B cell (primary cell): Measurements from ENCODE around the gene SOCS4. TPM values are rescaled to one million over a fixed set of nuclear protein-coding genes. Genes with fewer than 3 reads are reported as not detected.

Experiments used
- ATAC-seq: fragments of 200-7000 bp; cut with Tn5 transposase; one replicate; pipeline ENCODE4 v1.10.0; 2021; ENCODE audit warnings: low read depth, mild to moderate bottlenecking, moderate number of reproducible peaks, moderate library complexity
- CTCF ChIA-PET: fragments of 350-600 bp; sonication (Branson Sonifier 250); formaldehyde crosslinking; loops from one replicate; lab custom pipeline; 2021; ENCODE audit warnings: antibody characterized with exemption, inconsistent platforms; lab: Charles Lee
- POLR2A ChIA-PET: fragments of 350-600 bp; sonication (Branson Sonifier 250); formaldehyde crosslinking; loops from one replicate; lab custom pipeline; 2021; ENCODE audit warnings: antibody characterized with exemption; lab: Charles Lee
- DNase-seq: peaks from one replicate; pipeline ENCODE4 v3.0.0; 2013
- H2AFZ ChIP-seq: 2 replicates; pipeline ENCODE4 v1.6.1; 2012; ENCODE audit warnings: mild to moderate bottlenecking, low read depth, low read length; ENCODE audit not compliant: insufficient read depth, poor library complexity, severe bottlenecking
- H3K27ac ChIP-seq, 2 donors: 1 replicate in 1 of 2; 2 replicates in 1 of 2; pipeline ENCODE4 v1.5.1; 2012 to 2013; ENCODE audit warnings: low read length in 2 of 2, mild to moderate bottlenecking in 2 of 2, moderate library complexity in 1 of 2
- H3K27me3 ChIP-seq, 4 experiments: fragments of 200-600 bp in 1 of 4; sonication (generic) in 1 of 4; replicated peaks in 1 of 4; 1 replicate in 2 of 4; 2 replicates in 2 of 4; pipeline versions ENCODE4 v1.6.1 to v1.7.0; 2013 to 2016; ENCODE audit warnings: low read length in 3 of 4, mild to moderate bottlenecking in 2 of 4, mixed read lengths in 1 of 4, moderate library complexity in 1 of 4; ENCODE audit not compliant: insufficient read depth in 4 of 4, control insufficient read depth in 3 of 4; ENCODE audit errors: control extremely low read depth in 1 of 4
- H3K36me3 ChIP-seq, 2 experiments: replicated peaks in 1 of 2; 1 replicate in 1 of 2; 2 replicates in 1 of 2; pipeline versions ENCODE4 v1.6.1 to v1.7.1; 2013; ENCODE audit warnings: low read length in 1 of 2; ENCODE audit not compliant: insufficient read depth in 2 of 2, control insufficient read depth in 1 of 2; ENCODE audit errors: control extremely low read depth in 1 of 2, extremely low read depth in 1 of 2
- H3K4me1 ChIP-seq, 2 donors: fragments of 200-600 bp in 1 of 2; sonication (generic) in 1 of 2; 1 replicate in 1 of 2; 2 replicates in 1 of 2; pipeline versions ENCODE4 v1.5.1 to v1.6.1; 2013 to 2017; ENCODE audit warnings: low read length in 2 of 2; ENCODE audit not compliant: control insufficient read depth in 2 of 2, insufficient read depth in 2 of 2
- H3K4me2 ChIP-seq: replicated peaks from 2 replicates; pipeline ENCODE3; 2012; ENCODE audit warnings: mild to moderate bottlenecking, low read depth, low read length; ENCODE audit not compliant: poor library complexity, severe bottlenecking
- H3K4me3 ChIP-seq, 5 experiments: fragments of 200-600 bp in 1 of 5; sonication (generic) in 1 of 5; 1 replicate in 3 of 5; 2 replicates in 2 of 5; pipeline versions ENCODE4 v1.5.1 to v1.7.0; 2011 to 2016; ENCODE audit warnings: low read length in 4 of 5, mild to moderate bottlenecking in 4 of 5, low read depth in 2 of 5, control low read depth in 1 of 5, moderate library complexity in 1 of 5; ENCODE audit not compliant: insufficient read depth in 1 of 5; ENCODE audit errors: control extremely low read depth in 1 of 5, extremely low read depth in 1 of 5
- H3K79me2 ChIP-seq: fragments of 200-600 bp; sonication (generic); one replicate; pipeline ENCODE4 v1.6.0; 2016; ENCODE audit warnings: low read length; ENCODE audit not compliant: control insufficient read depth, insufficient read depth
- H3K9ac ChIP-seq: fragments of 200-600 bp; sonication (generic); 2 replicates; pipeline ENCODE4 v1.6.1; 2017; ENCODE audit warnings: mild to moderate bottlenecking, low read length, moderate library complexity
- H3K9me3 ChIP-seq, 3 donors: one replicate each; pipeline versions ENCODE4 v1.6.1 to v1.7.1; 2013; ENCODE audit warnings: low read length in 2 of 3; ENCODE audit not compliant: control insufficient read depth in 2 of 3, insufficient read depth in 1 of 3; ENCODE audit errors: control extremely low read depth in 1 of 3
- H4K20me1 ChIP-seq: 2 replicates; pipeline ENCODE4 v1.6.0; 2012; ENCODE audit warnings: mild to moderate bottlenecking, low read length; ENCODE audit not compliant: insufficient read depth, control insufficient read depth, poor library complexity, severe bottlenecking
- H3K27ac Mint-ChIP-seq: one replicate; pipeline ENCODE4 v1.8.0; 2021; ENCODE audit warnings: mixed read lengths
- H3K27me3 Mint-ChIP-seq: one replicate; pipeline ENCODE4 v1.8.0; 2021; ENCODE audit warnings: mixed read lengths
- H3K4me1 Mint-ChIP-seq: one replicate; pipeline ENCODE4 v1.8.0; 2021; ENCODE audit warnings: mixed read lengths
- H3K4me3 Mint-ChIP-seq: one replicate; pipeline ENCODE4 v1.8.0; 2021; ENCODE audit warnings: mixed read lengths
- H3K9me3 Mint-ChIP-seq: one replicate; pipeline ENCODE4 v1.8.0; 2022; ENCODE audit warnings: mixed read lengths; ENCODE audit not compliant: insufficient read depth
- EZH2 ChIP-seq: IDR thresholded peaks from 2 replicates; pipeline ENCODE4 v1.6.1; 2012; ENCODE audit warnings: borderline replicate concordance, low read depth, mild to moderate bottlenecking, moderate library complexity, low read length; ENCODE audit not compliant: insufficient read depth, poor library complexity, severe bottlenecking
- WGBS: methylation state at CpG from one replicate; pipeline ENCODE4 v1.1.5; 2013; ENCODE audit warnings: missing lambda C conversion rate; ENCODE audit not compliant: insufficient coverage; 5-methylcytosine and 5-hydroxymethylcytosine counted together
- intact Hi-C: fragments of 100-400 bp; cut with micrococcal nuclease; formaldehyde crosslinking; loops from one replicate; pipeline ENCODE4 v1.10.0; 2022
- polyA plus RNA-seq: library from polyadenylated mRNA; depleted of rRNA; stranded (reverse); fragments of >200 nt; gene quantifications from 2 replicates; pipeline ENCODE4 v1.2.3, GENCODE V29; 2012
- total RNA-seq, 2 donors: library from RNA; stranded (reverse); fragments of 120-200 nt in 1 of 2; gene quantifications; 1 replicate in 1 of 2; 2 replicates in 1 of 2; pipeline versions ENCODE4 v1.2.3 to v1.2.4, GENCODE V29; 2013 to 2022
- TF ChIP-seq, protein P1 (sequence below): fragments of 200-600 bp; IDR thresholded peaks from one replicate; pipeline ENCODE4 v1.8.0; 2022; ENCODE audit warnings: antibody characterized with exemption, mild to moderate bottlenecking

The SOCS4 gene
- total and polyA plus RNA-seq, 2 donors (not counting 1 experiment from before 2014, with no cell fraction given): 4.7 to 26.3 TPM

DNA sequence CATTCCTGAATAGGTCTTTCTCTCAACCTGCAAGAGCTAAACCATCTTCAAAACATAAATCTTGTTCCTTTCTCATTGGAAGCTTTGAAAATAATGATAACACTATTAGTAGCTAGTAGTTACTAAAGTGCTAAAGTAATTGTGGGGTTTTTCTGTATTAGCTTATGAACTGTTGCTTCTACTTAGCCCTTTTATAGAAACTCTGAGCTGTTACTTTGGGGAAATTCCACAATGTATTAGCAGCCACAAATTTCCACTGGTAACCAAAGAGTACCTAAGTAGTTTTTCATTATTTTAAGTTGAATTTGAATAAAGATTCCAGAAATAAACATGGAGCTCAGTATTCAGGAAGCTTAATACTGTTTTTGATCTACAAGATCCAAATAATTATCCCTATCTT lies 18.1 kb downstream of the SOCS4 start:
- H3K4me1 Mint-ChIP-seq: peaks cover 3% of the 10 kb centered on the region
- Histone ChIP-seq H3K79me2 (peaks cover 2% of the 10 kb centered on the region), H3K4me3 (no peak overlapping the region), H3K36me3 (peaks cover 12 to 13% of the 10 kb centered on the region in 2 experiments), H3K4me1 (no peaks in the 10 kb centered on the region), H3K27me3 (no peaks in the 10 kb centered on the region), H2AFZ (no peak overlapping the region), H3K9ac (no peak overlapping the region), H3K9me3 (no peaks in the 10 kb centered on the region), H3K27ac (no peak overlapping the region), H4K20me1 (no peaks in the 10 kb centered on the region), H3K4me2 (no peak overlapping the region)
- ChIA-PET CTCF (interaction anchor here (0.6 to 1.4 kb wide), 4 partner anchors 17 to 116 kb away, joined by 3 to 5 read pairs (median 4); partner anchors contain the start of genes SOCS4 and WDHD1), POLR2A (no interaction called here)
- H3K4me3 Mint-ChIP-seq: no peak overlapping the region
- H3K9me3 Mint-ChIP-seq: no peaks in the 10 kb centered on the region
- intact Hi-C loops: no loop called here
- DNase-seq (no peak), ATAC-seq (no peak)
- TF ChIP-seq, protein P1, sequence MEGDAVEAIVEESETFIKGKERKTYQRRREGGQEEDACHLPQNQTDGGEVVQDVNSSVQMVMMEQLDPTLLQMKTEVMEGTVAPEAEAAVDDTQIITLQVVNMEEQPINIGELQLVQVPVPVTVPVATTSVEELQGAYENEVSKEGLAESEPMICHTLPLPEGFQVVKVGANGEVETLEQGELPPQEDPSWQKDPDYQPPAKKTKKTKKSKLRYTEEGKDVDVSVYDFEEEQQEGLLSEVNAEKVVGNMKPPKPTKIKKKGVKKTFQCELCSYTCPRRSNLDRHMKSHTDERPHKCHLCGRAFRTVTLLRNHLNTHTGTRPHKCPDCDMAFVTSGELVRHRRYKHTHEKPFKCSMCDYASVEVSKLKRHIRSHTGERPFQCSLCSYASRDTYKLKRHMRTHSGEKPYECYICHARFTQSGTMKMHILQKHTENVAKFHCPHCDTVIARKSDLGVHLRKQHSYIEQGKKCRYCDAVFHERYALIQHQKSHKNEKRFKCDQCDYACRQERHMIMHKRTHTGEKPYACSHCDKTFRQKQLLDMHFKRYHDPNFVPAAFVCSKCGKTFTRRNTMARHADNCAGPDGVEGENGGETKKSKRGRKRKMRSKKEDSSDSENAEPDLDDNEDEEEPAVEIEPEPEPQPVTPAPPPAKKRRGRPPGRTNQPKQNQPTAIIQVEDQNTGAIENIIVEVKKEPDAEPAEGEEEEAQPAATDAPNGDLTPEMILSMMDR: no peak
- no peak for TF ChIP-seq EZH2
- no peaks in the 10 kb centered on the region for H3K27me3 Mint-ChIP-seq
- H3K27ac Mint-ChIP-seq: no peak overlapping the region

DNA sequence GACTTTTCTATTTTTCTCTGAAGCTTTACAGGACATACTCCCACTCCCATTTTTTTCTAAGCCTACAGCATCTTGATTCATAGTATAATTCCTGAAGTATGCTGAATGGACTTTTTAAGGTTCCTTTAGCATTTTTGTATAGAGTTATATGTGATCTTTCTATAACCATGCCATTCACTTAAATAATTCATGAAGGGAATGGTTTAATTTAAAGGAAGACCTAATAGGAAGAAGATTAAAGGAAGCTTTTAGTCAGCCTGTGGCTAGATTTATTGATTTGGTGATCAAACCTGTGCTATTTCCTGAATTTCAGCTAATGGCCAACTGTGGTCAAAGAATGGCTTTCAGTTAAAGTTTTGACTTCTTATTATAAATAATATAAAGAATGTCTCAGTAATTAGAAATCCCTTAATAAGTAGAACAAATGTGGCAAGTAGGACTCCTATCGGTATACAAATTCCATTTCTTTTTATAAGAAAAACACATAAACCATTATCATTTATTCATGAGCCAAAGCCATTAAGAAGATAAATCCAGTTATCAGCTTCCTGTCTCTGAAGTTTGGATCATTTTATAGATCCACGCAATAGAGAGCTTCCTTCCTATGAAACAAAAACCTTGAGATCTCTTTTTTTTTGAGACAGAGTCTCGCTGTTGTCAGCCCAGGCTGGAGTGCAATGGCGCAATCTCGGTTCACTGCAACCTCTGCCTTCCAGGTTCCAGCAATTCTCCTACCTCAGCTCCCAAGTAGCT lies 20.4 kb downstream of the SOCS4 start:
- WGBS: 96% methylated on average over 4 of the region's 5 CpGs
- no peaks in the 10 kb centered on the region for H3K27me3 Mint-ChIP-seq

More for the DNA sequence above, 20.4 kb downstream of the SOCS4 start:
- Histone ChIP-seq H3K4me3 (no peak overlapping the region), H3K36me3 (peaks cover 11 to 12% of the 10 kb centered on the region in 2 experiments), H3K4me1 (peaks cover 3 to 11% of the 10 kb centered on the region in 2 donors), H3K9ac (no peak overlapping the region), H3K4me2 (no peak overlapping the region), H3K27me3 (no peaks in the 10 kb centered on the region), H3K9me3 (no peaks in the 10 kb centered on the region), H3K79me2 (peaks cover 10% of the 10 kb centered on the region), H3K27ac (no peak overlapping the region), H2AFZ (no peak overlapping the region), H4K20me1 (no peaks in the 10 kb centered on the region)
- no peaks in the 10 kb centered on the region for H3K9me3 Mint-ChIP-seq
- CTCF ChIA-PET: interaction anchor here (1.0 to 4.5 kb wide), 6 partner anchors 10 to 114 kb away, joined by 3 to 16 read pairs (median 4); no protein-coding TSS in a partner anchor
- TF ChIP-seq, protein P1: no peak
- no peak for TF ChIP-seq EZH2
- DNase-seq (no peak), ATAC-seq (no peak)
- no peak overlapping the region for H3K27ac Mint-ChIP-seq
- intact Hi-C loops: no loop called here
- POLR2A ChIA-PET: interaction anchor here (0.6 kb wide), 1 partner anchor 125 kb away, joined by 4 read pairs; no protein-coding TSS in a partner anchor
- no peak overlapping the region for H3K4me3 Mint-ChIP-seq
- peaks cover 14% of the 10 kb centered on the region for H3K4me1 Mint-ChIP-seq
